B cell (primary cell): Measurements from ENCODE around the gene PLEKHA8. TPM values are rescaled to one million over a fixed set of nuclear protein-coding genes. Genes with fewer than 3 reads are reported as not detected.
"Not testable (repeated sequence)": the region's sequence is repeated elsewhere in the genome, so short reads cannot be mapped to it uniquely, and the experiment has no call there.

ENCODE experiments used
- ATAC-seq: fragments of 200-7000 bp; cut with Tn5 transposase; one replicate; pipeline ENCODE4 v1.10.0; 2021; ENCODE audit warnings: low read depth, mild to moderate bottlenecking, moderate number of reproducible peaks, moderate library complexity
- CTCF ChIA-PET: fragments of 350-600 bp; sonication (Branson Sonifier 250); formaldehyde crosslinking; loops from one replicate; lab custom pipeline; 2021; ENCODE audit warnings: antibody characterized with exemption, inconsistent platforms; lab: Charles Lee
- POLR2A ChIA-PET: fragments of 350-600 bp; sonication (Branson Sonifier 250); formaldehyde crosslinking; loops from one replicate; lab custom pipeline; 2021; ENCODE audit warnings: antibody characterized with exemption; lab: Charles Lee
- DNase-seq: peaks from one replicate; pipeline ENCODE4 v3.0.0; 2013
- H2AFZ ChIP-seq: 2 replicates; pipeline ENCODE4 v1.6.1; 2012; ENCODE audit warnings: mild to moderate bottlenecking, low read depth, low read length; ENCODE audit not compliant: insufficient read depth, poor library complexity, severe bottlenecking
- H3K27ac ChIP-seq, 2 donors: 1 replicate in 1 of 2; 2 replicates in 1 of 2; pipeline ENCODE4 v1.5.1; 2012 to 2013; ENCODE audit warnings: low read length in 2 of 2, mild to moderate bottlenecking in 2 of 2, moderate library complexity in 1 of 2
- H3K27me3 ChIP-seq, 4 experiments: fragments of 200-600 bp in 1 of 4; sonication (generic) in 1 of 4; replicated peaks in 1 of 4; 1 replicate in 2 of 4; 2 replicates in 2 of 4; pipeline versions ENCODE4 v1.6.1 to v1.7.0; 2013 to 2016; ENCODE audit warnings: low read length in 3 of 4, mild to moderate bottlenecking in 2 of 4, mixed read lengths in 1 of 4, moderate library complexity in 1 of 4; ENCODE audit not compliant: insufficient read depth in 4 of 4, control insufficient read depth in 3 of 4; ENCODE audit errors: control extremely low read depth in 1 of 4
- H3K36me3 ChIP-seq, 2 experiments: replicated peaks in 1 of 2; 1 replicate in 1 of 2; 2 replicates in 1 of 2; pipeline versions ENCODE4 v1.6.1 to v1.7.1; 2013; ENCODE audit warnings: low read length in 1 of 2; ENCODE audit not compliant: insufficient read depth in 2 of 2, control insufficient read depth in 1 of 2; ENCODE audit errors: control extremely low read depth in 1 of 2, extremely low read depth in 1 of 2
- H3K4me1 ChIP-seq, 2 donors: fragments of 200-600 bp in 1 of 2; sonication (generic) in 1 of 2; 1 replicate in 1 of 2; 2 replicates in 1 of 2; pipeline versions ENCODE4 v1.5.1 to v1.6.1; 2013 to 2017; ENCODE audit warnings: low read length in 2 of 2; ENCODE audit not compliant: control insufficient read depth in 2 of 2, insufficient read depth in 2 of 2
- H3K4me2 ChIP-seq: replicated peaks from 2 replicates; pipeline ENCODE3; 2012; ENCODE audit warnings: mild to moderate bottlenecking, low read depth, low read length; ENCODE audit not compliant: poor library complexity, severe bottlenecking
- H3K4me3 ChIP-seq, 5 experiments: fragments of 200-600 bp in 1 of 5; sonication (generic) in 1 of 5; 1 replicate in 3 of 5; 2 replicates in 2 of 5; pipeline versions ENCODE4 v1.5.1 to v1.7.0; 2011 to 2016; ENCODE audit warnings: low read length in 4 of 5, mild to moderate bottlenecking in 4 of 5, low read depth in 2 of 5, control low read depth in 1 of 5, moderate library complexity in 1 of 5; ENCODE audit not compliant: insufficient read depth in 1 of 5; ENCODE audit errors: control extremely low read depth in 1 of 5, extremely low read depth in 1 of 5
- H3K79me2 ChIP-seq: fragments of 200-600 bp; sonication (generic); one replicate; pipeline ENCODE4 v1.6.0; 2016; ENCODE audit warnings: low read length; ENCODE audit not compliant: control insufficient read depth, insufficient read depth
- H3K9ac ChIP-seq: fragments of 200-600 bp; sonication (generic); 2 replicates; pipeline ENCODE4 v1.6.1; 2017; ENCODE audit warnings: mild to moderate bottlenecking, low read length, moderate library complexity
- H3K9me3 ChIP-seq, 3 donors: one replicate each; pipeline versions ENCODE4 v1.6.1 to v1.7.1; 2013; ENCODE audit warnings: low read length in 2 of 3; ENCODE audit not compliant: control insufficient read depth in 2 of 3, insufficient read depth in 1 of 3; ENCODE audit errors: control extremely low read depth in 1 of 3
- H4K20me1 ChIP-seq: 2 replicates; pipeline ENCODE4 v1.6.0; 2012; ENCODE audit warnings: mild to moderate bottlenecking, low read length; ENCODE audit not compliant: insufficient read depth, control insufficient read depth, poor library complexity, severe bottlenecking
- H3K27ac Mint-ChIP-seq: one replicate; pipeline ENCODE4 v1.8.0; 2021; ENCODE audit warnings: mixed read lengths
- H3K27me3 Mint-ChIP-seq: one replicate; pipeline ENCODE4 v1.8.0; 2021; ENCODE audit warnings: mixed read lengths
- H3K4me1 Mint-ChIP-seq: one replicate; pipeline ENCODE4 v1.8.0; 2021; ENCODE audit warnings: mixed read lengths
- H3K4me3 Mint-ChIP-seq: one replicate; pipeline ENCODE4 v1.8.0; 2021; ENCODE audit warnings: mixed read lengths
- H3K9me3 Mint-ChIP-seq: one replicate; pipeline ENCODE4 v1.8.0; 2022; ENCODE audit warnings: mixed read lengths; ENCODE audit not compliant: insufficient read depth
- CTCF ChIP-seq: fragments of 200-600 bp; IDR thresholded peaks from one replicate; pipeline ENCODE4 v1.8.0; 2022; ENCODE audit warnings: antibody characterized with exemption, mild to moderate bottlenecking
- EZH2 ChIP-seq: IDR thresholded peaks from 2 replicates; pipeline ENCODE4 v1.6.1; 2012; ENCODE audit warnings: borderline replicate concordance, low read depth, mild to moderate bottlenecking, moderate library complexity, low read length; ENCODE audit not compliant: insufficient read depth, poor library complexity, severe bottlenecking
- WGBS: methylation state at CpG from one replicate; pipeline ENCODE4 v1.1.5; 2013; ENCODE audit warnings: missing lambda C conversion rate; ENCODE audit not compliant: insufficient coverage; 5-methylcytosine and 5-hydroxymethylcytosine counted together
- intact Hi-C: fragments of 100-400 bp; cut with micrococcal nuclease; formaldehyde crosslinking; loops from one replicate; pipeline ENCODE4 v1.10.0; 2022
- polyA plus RNA-seq: library from polyadenylated mRNA; depleted of rRNA; stranded (reverse); fragments of >200 nt; gene quantifications from 2 replicates; pipeline ENCODE4 v1.2.3, GENCODE V29; 2012
- total RNA-seq, 2 donors: library from RNA; stranded (reverse); fragments of 120-200 nt in 1 of 2; gene quantifications; 1 replicate in 1 of 2; 2 replicates in 1 of 2; pipeline versions ENCODE4 v1.2.3 to v1.2.4, GENCODE V29; 2013 to 2022

PLEKHA8 gene
- total and polyA plus RNA-seq, 2 donors (not counting 1 experiment from before 2014, with no cell fraction given): 1.7 to 10.5 TPM

- H3K79me2 ChIP-seq: no peaks in the 10 kb centered on the region
- intact Hi-C loops: no loop called here
- H3K27ac ChIP-seq: no peak overlapping the region
- no peak overlapping the region for H3K4me3 ChIP-seq
- no peak overlapping the region for H3K27ac Mint-ChIP-seq
- ATAC-seq: no peak
- peaks cover 5 to 7% of the 10 kb centered on the region in 2 experiments for H3K36me3 ChIP-seq
- DNase-seq: no peak
- no peaks in the 10 kb centered on the region for H3K9me3 ChIP-seq
- no peak overlapping the region for H2AFZ ChIP-seq
- H3K4me2 ChIP-seq: no peak overlapping the region
- H3K27me3 ChIP-seq: no peaks in the 10 kb centered on the region
- peaks cover 5 to 6% of the 10 kb centered on the region in 2 donors for H3K4me1 ChIP-seq
- ChIA-PET CTCF (interaction anchor here (1.1 kb wide), 1 partner anchor 16 kb away, joined by 3 read pairs; no protein-coding TSS in a partner anchor), POLR2A (no interaction called here)
- peaks cover 14% of the 10 kb centered on the region for H3K4me1 Mint-ChIP-seq
- no peaks in the 10 kb centered on the region for H4K20me1 ChIP-seq
- no peaks in the 10 kb centered on the region for H3K9me3 Mint-ChIP-seq
- H3K4me3 Mint-ChIP-seq: no peak overlapping the region
- no peak for TF ChIP-seq EZH2
- no peak for TF ChIP-seq CTCF
- H3K27me3 Mint-ChIP-seq: no peaks in the 10 kb centered on the region
- H3K9ac ChIP-seq: no peak overlapping the region
Measured at GRCh38 chr7:30057741-30058140, 29.5 kb downstream of the PLEKHA8 start.

- H3K4me1 ChIP-seq, H3K36me3 ChIP-seq, POLR2A ChIA-PET, H3K4me3 Mint-ChIP-seq, H3K27ac ChIP-seq, H4K20me1 ChIP-seq, H3K4me3 ChIP-seq, H3K79me2 ChIP-seq, H3K9me3 ChIP-seq, H3K27me3 ChIP-seq, H3K9me3 Mint-ChIP-seq, H3K9ac ChIP-seq, H3K27me3 Mint-ChIP-seq: not testable (repeated sequence)
- H2AFZ ChIP-seq: peak overlapping the region; percentile 26
- no CpG with 5 or more reads among the region's 3 CpGs for WGBS
- H3K27ac Mint-ChIP-seq: peak overlapping the region; percentile 50
- DNase-seq (peak; percentile 51), ATAC-seq (peak; percentile 74)
- peak overlapping the region; percentile 11 for H3K4me2 ChIP-seq
- CTCF ChIA-PET: interaction anchor here (0.7 to 7.9 kb wide), 39 partner anchors 10 to 1081 kb away, joined by 3 to 128 read pairs (median 5); partner anchors contain the start of gene PLEKHA8
- H3K4me1 Mint-ChIP-seq: peaks cover 14% of the 10 kb centered on the region
- intact Hi-C loops: loop anchor here (1.0 to 5.0 kb wide), 8 partner anchors 35 to 503 kb away; partner anchors contain the start of genes FKBP14 and SCRN1
Measured at GRCh38 chr7:30061786-30062185, 33.6 kb downstream of the PLEKHA8 start.
